SH-SY5Y (cell line): Measurements from ENCODE around the gene RAB3GAP2.

ENCODE experiments used
- GATA2 ChIP-seq: IDR thresholded peaks from 2 replicates; pipeline ENCODE4 v1.6.1; 2011; ENCODE audit warnings: mild to moderate bottlenecking, low read depth, low read length
- GATA3 ChIP-seq: IDR thresholded peaks from 2 replicates; pipeline ENCODE4 v1.6.1; 2011; ENCODE audit warnings: low read depth, mild to moderate bottlenecking, low read length, moderate library complexity

DNA sequence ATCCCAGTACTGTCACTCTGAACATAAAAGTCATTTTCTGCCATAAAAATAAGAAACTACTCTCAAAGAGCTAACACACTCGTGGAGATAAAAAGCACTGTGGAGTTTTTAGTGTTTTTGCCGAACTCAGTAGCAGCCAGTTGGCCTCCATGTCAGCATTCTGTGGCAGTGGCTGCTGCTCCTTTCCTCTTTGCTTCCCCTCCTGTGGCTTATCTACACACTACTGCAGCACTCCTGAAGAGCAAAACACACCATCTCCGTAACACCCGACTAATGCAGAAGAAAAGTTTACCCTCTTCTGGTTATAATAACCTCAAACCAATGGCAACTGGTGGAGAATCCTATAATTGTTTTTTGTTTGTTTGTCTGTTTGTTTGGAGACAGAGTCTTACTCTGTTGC is 44.9 kb downstream of the RAB3GAP2 start:
- TF ChIP-seq GATA2 (no peak), GATA3 (no peak)
